ENCODE measurements around the gene PTPN21. TPM values are rescaled to one million over a fixed set of nuclear protein-coding genes. Genes with fewer than 3 reads are reported as not detected.

PTPN21 gene
- total and polyA plus RNA-seq, 2 experiments from 2014 or later: 8.1 to 16.3 TPM

- WGBS (ENCODE audit: low lambda C conversion rate, missing lambda C conversion rate): 75% methylated on average over 3 of the region's 3 CpGs
- no peaks in the 10 kb centered on the region for H3K79me2 ChIP-seq
- H3K4me1 ChIP-seq (ENCODE audit: insufficient read depth): no peaks in the 10 kb centered on the region
- no peaks in the 10 kb centered on the region for H3K9me2 ChIP-seq (replicated peaks; ENCODE audit: insufficient read depth)
- H3K9me3 ChIP-seq (ENCODE audit: low read depth): peaks cover 4% of the 10 kb centered on the region
- H2AFZ ChIP-seq: no peak overlapping the region
- H3K27ac ChIP-seq: no peak overlapping the region
- H4K20me1 ChIP-seq (ENCODE audit: insufficient read depth, poor library complexity, severe bottlenecking): no peaks in the 10 kb centered on the region
- H3K36me3 ChIP-seq (replicated peaks; ENCODE audit: insufficient read depth, low read depth): no peaks in the 10 kb centered on the region
- H3K4me3 ChIP-seq: no peak overlapping the region
- no peak for DNase-seq (ENCODE audit: low spot score)
- H3K27me3 ChIP-seq: no peaks in the 10 kb centered on the region
- no peak overlapping the region for H3K4me2 ChIP-seq
- TF ChIP-seq EZH2phosphoT487 (IDR thresholded peaks at IDR 0.05; ENCODE audit: low read depth, severe bottlenecking, unreplicated experiment) (no peak), EZH2 (IDR thresholded peaks at IDR 0.05; ENCODE audit: borderline replicate concordance) (no peak), CTCF (IDR thresholded peaks at IDR 0.05; ENCODE audit: poor library complexity) (no peak)
Observed at GRCh38 chr14:88422919-88423650, 131.7 kb downstream of the PTPN21 start.

GRCh38 chr14:88422047-88422446 lies 132.8 kb downstream of the PTPN21 start:
- H3K36me3 ChIP-seq (replicated peaks; ENCODE audit: insufficient read depth, low read depth): no peaks in the 10 kb centered on the region
- no peak overlapping the region for H3K27ac ChIP-seq
- H3K4me3 ChIP-seq: no peak overlapping the region
- H2AFZ ChIP-seq: no peak overlapping the region
- no peaks in the 10 kb centered on the region for H3K9me2 ChIP-seq (replicated peaks; ENCODE audit: insufficient read depth)
- no peaks in the 10 kb centered on the region for H3K79me2 ChIP-seq
- H4K20me1 ChIP-seq (ENCODE audit: insufficient read depth, poor library complexity, severe bottlenecking): no peaks in the 10 kb centered on the region
- H3K27me3 ChIP-seq: no peaks in the 10 kb centered on the region
- DNase-seq (ENCODE audit: low spot score): no peak
- no peak overlapping the region for H3K4me2 ChIP-seq
- H3K9me3 ChIP-seq (ENCODE audit: low read depth): peaks cover 10% of the 10 kb centered on the region
- no peaks in the 10 kb centered on the region for H3K4me1 ChIP-seq (ENCODE audit: insufficient read depth)
- TF ChIP-seq CTCF (IDR thresholded peaks at IDR 0.05; ENCODE audit: poor library complexity) (no peak), EZH2 (IDR thresholded peaks at IDR 0.05; ENCODE audit: borderline replicate concordance) (no peak), EZH2phosphoT487 (IDR thresholded peaks at IDR 0.05; ENCODE audit: low read depth, severe bottlenecking, unreplicated experiment) (no peak)

GRCh38 chr14:88421286-88421685 lies 133.5 kb downstream of the PTPN21 start:
- H3K9me2 ChIP-seq (replicated peaks; ENCODE audit: insufficient read depth): no peaks in the 10 kb centered on the region
- no peaks in the 10 kb centered on the region for H3K4me1 ChIP-seq (ENCODE audit: insufficient read depth)
- H4K20me1 ChIP-seq (ENCODE audit: insufficient read depth, poor library complexity, severe bottlenecking): no peaks in the 10 kb centered on the region
- TF ChIP-seq EZH2phosphoT487 (IDR thresholded peaks at IDR 0.05; ENCODE audit: low read depth, severe bottlenecking, unreplicated experiment): no peak
- no peak for TF ChIP-seq EZH2 (IDR thresholded peaks at IDR 0.05; ENCODE audit: borderline replicate concordance)
- no peaks in the 10 kb centered on the region for H3K36me3 ChIP-seq (replicated peaks; ENCODE audit: insufficient read depth, low read depth)
- no peak overlapping the region for H2AFZ ChIP-seq
- no peaks in the 10 kb centered on the region for H3K79me2 ChIP-seq
- H3K27ac ChIP-seq: no peak overlapping the region
- no peak for DNase-seq (ENCODE audit: low spot score)
- H3K9me3 ChIP-seq (ENCODE audit: low read depth): peaks cover 14% of the 10 kb centered on the region
- no peak overlapping the region for H3K4me3 ChIP-seq
- WGBS (ENCODE audit: low lambda C conversion rate, missing lambda C conversion rate): 79% methylated on average over 4 of the region's 4 CpGs
- no peaks in the 10 kb centered on the region for H3K27me3 ChIP-seq
- H3K4me2 ChIP-seq: no peak overlapping the region

GRCh38 chr14:88420187-88420586 lies 134.6 kb downstream of the PTPN21 start:
- no peak for DNase-seq (ENCODE audit: low spot score)
- H3K4me2 ChIP-seq: no peak overlapping the region
- H3K27ac ChIP-seq: no peak overlapping the region
- no peak overlapping the region for H2AFZ ChIP-seq
- no peaks in the 10 kb centered on the region for H3K4me1 ChIP-seq (ENCODE audit: insufficient read depth)
- no peak for TF ChIP-seq EZH2phosphoT487 (IDR thresholded peaks at IDR 0.05; ENCODE audit: low read depth, severe bottlenecking, unreplicated experiment)
- no peaks in the 10 kb centered on the region for H3K79me2 ChIP-seq
- 98% methylated on average over 3 of the region's 3 CpGs for WGBS (ENCODE audit: low lambda C conversion rate, missing lambda C conversion rate)
- H3K4me3 ChIP-seq: no peak overlapping the region
- H4K20me1 ChIP-seq (ENCODE audit: insufficient read depth, poor library complexity, severe bottlenecking): no peaks in the 10 kb centered on the region
- no peaks in the 10 kb centered on the region for H3K36me3 ChIP-seq (replicated peaks; ENCODE audit: insufficient read depth, low read depth)
- H3K27me3 ChIP-seq: no peaks in the 10 kb centered on the region
- H3K9me2 ChIP-seq (replicated peaks; ENCODE audit: insufficient read depth): no peaks in the 10 kb centered on the region
- peaks cover 14% of the 10 kb centered on the region for H3K9me3 ChIP-seq (ENCODE audit: low read depth)
